PC-9 (cell line): ENCODE measurements around the gene SPATA2. TPM values are rescaled to one million over a fixed set of nuclear protein-coding genes. Genes with fewer than 3 reads are reported as not detected.

Source experiments
- BruUV-seq: library from RNA; stranded (reverse); fragments of 400-500 nt; replicated peaks from 2 replicates; lab custom pipeline; 2021; lab: Mats Ljungman, UMichigan
- CTCF ChIA-PET: fragments of 300-600 bp; sonication (Branson Sonifier 250); formaldehyde crosslinking; loops from one replicate; lab custom pipeline; 2022; ENCODE audit warnings: antibody characterized with exemption; lab: Charles Lee
- POLR2A ChIA-PET: fragments of 300-600 bp; sonication (Branson Sonifier 250); formaldehyde crosslinking; loops from one replicate; lab custom pipeline; 2022; ENCODE audit warnings: antibody characterized with exemption; ENCODE audit not compliant: unreplicated experiment; lab: Charles Lee
- DNase-seq, 2 experiments: peaks; one replicate each; pipeline versions ENCODE4 v3.0.0 to v3.0.0-alpha.2; 2015 to 2022; ENCODE audit warnings: mixed read lengths in 1 of 2
- H2AFZ ChIP-seq: fragments of 200-600 bp; sonication (generic); 2 replicates; pipeline ENCODE4 v1.8.1; 2017; ENCODE audit warnings: antibody characterized with exemption
- H3F3A ChIP-seq: fragments of 200-600 bp; sonication (generic); 2 replicates; pipeline ENCODE4 v1.8.1; 2017; ENCODE audit warnings: antibody characterized with exemption, mild to moderate bottlenecking, low read depth; ENCODE audit not compliant: insufficient read depth
- H3K27ac ChIP-seq: fragments of 200-600 bp; sonication (generic); 2 replicates; pipeline ENCODE4 v1.6.1; 2016; ENCODE audit warnings: mixed run types
- H3K27me3 ChIP-seq: fragments of 200-600 bp; sonication (generic); 2 replicates; pipeline ENCODE4 v1.6.1; 2016; ENCODE audit warnings: low read depth, mixed run types; ENCODE audit not compliant: insufficient read depth
- H3K36me3 ChIP-seq: fragments of 200-600 bp; sonication (generic); 2 replicates; pipeline ENCODE4 v1.6.1; 2016; ENCODE audit warnings: low read depth, mixed run types
- H3K4me1 ChIP-seq: fragments of 200-600 bp; sonication (generic); replicated peaks from 2 replicates; pipeline ENCODE4 v1.6.1; 2016; ENCODE audit warnings: mixed run types; ENCODE audit not compliant: insufficient read depth
- H3K4me2 ChIP-seq: fragments of 200-600 bp; sonication (generic); 2 replicates; pipeline ENCODE4 v1.6.1; 2017; ENCODE audit warnings: mixed run types
- H3K4me3 ChIP-seq: fragments of 200-600 bp; sonication (generic); 2 replicates; pipeline ENCODE4 v1.6.1; 2016; ENCODE audit warnings: mixed run types
- H3K79me2 ChIP-seq: fragments of 200-600 bp; sonication (generic); 2 replicates; pipeline ENCODE4 v1.6.1; 2017; ENCODE audit warnings: low read depth, mixed run types
- H3K9me2 ChIP-seq: fragments of 200-600 bp; sonication (generic); 2 replicates; pipeline ENCODE4 v1.8.1; 2017; ENCODE audit warnings: mild to moderate bottlenecking; ENCODE audit not compliant: insufficient read depth
- H3K9me3 ChIP-seq: fragments of 200-600 bp; sonication (generic); 2 replicates; pipeline ENCODE4 v1.8.1; 2016; ENCODE audit warnings: low read depth; ENCODE audit not compliant: insufficient read depth
- H4K20me1 ChIP-seq: fragments of 200-600 bp; sonication (generic); 2 replicates; pipeline ENCODE4 v1.8.1; 2017; ENCODE audit not compliant: insufficient read depth
- EZH2 ChIP-seq: fragments of 200-600 bp; sonication (generic); IDR thresholded peaks from 2 replicates; pipeline ENCODE4 v1.8.0; 2017; ENCODE audit warnings: antibody characterized with exemption, low read depth
- intact Hi-C: fragments of 100-400 bp; cut with micrococcal nuclease; formaldehyde crosslinking; loops from one replicate; pipeline ENCODE4 v1.10.0; 2022; ENCODE audit not compliant: unreplicated experiment
- total RNA-seq: library from RNA; stranded (reverse); gene quantifications from 2 replicates; pipeline ENCODE4 v1.2.3, GENCODE V29; 2021
- TF ChIP-seq, protein P1 (sequence below): fragments of 200-600 bp; sonication (generic); conservative IDR thresholded peaks from 2 replicates; pipeline ENCODE4 v1.6.1; 2017; ENCODE audit warnings: mixed run types, antibody characterized with exemption, mild to moderate bottlenecking, moderate library complexity

The SPATA2 gene
- total RNA-seq, 1 experiment from 2014 or later, result 10.9 TPM

DNA sequence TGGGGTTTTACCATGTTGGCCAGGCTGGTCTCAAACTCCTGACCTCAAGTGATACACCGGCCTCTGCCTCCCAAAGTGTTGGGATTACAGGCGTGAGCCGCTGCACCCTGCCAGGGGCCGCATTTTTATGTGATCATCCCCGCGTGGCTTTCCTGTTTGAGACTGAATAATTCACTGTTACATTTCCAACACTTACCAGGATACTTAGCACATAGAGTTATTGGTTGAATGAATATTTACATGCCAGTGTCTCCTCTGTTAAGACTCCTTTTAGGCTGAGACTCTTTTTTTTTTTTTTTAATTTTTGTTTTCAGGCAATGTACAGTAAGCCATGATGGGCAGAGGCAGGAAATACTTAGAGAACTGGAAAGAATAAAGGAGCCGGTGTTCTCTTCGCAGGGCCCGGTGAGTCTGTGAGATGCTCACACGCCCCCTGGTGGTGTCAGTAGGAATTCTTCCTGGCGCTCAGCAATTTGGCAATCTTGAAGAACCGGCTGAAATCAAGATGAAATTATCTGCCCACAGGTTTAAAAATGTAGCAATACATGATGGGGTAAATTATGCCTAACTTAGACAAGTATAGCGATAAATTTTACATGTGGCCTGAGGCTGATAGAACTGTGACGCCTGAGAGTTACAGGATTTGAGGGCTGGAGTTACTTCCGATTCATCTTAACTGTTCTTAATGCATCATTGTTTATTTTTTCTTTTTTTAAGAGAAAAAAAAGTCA is 13.2 kb upstream of the SPATA2 start:
- ChIA-PET POLR2A (no interaction called here), CTCF (interaction anchor here (0.7 kb wide), 2 partner anchors 13 to 56 kb away, joined by 3 read pairs; no protein-coding TSS in a partner anchor)
- H3K9me2 ChIP-seq, result no peaks in the 10 kb centered on the region
- H3K9me3 ChIP-seq, result no peaks in the 10 kb centered on the region
- H2AFZ ChIP-seq, result no peak overlapping the region
- no peaks in the 10 kb centered on the region for H3K36me3 ChIP-seq
- H3F3A ChIP-seq, result peaks cover 21% of the 10 kb centered on the region; the same call in 1 of the 2 replicates
- TF ChIP-seq, protein P1, sequence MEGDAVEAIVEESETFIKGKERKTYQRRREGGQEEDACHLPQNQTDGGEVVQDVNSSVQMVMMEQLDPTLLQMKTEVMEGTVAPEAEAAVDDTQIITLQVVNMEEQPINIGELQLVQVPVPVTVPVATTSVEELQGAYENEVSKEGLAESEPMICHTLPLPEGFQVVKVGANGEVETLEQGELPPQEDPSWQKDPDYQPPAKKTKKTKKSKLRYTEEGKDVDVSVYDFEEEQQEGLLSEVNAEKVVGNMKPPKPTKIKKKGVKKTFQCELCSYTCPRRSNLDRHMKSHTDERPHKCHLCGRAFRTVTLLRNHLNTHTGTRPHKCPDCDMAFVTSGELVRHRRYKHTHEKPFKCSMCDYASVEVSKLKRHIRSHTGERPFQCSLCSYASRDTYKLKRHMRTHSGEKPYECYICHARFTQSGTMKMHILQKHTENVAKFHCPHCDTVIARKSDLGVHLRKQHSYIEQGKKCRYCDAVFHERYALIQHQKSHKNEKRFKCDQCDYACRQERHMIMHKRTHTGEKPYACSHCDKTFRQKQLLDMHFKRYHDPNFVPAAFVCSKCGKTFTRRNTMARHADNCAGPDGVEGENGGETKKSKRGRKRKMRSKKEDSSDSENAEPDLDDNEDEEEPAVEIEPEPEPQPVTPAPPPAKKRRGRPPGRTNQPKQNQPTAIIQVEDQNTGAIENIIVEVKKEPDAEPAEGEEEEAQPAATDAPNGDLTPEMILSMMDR, result peak; percentile 98
- TF ChIP-seq EZH2, result no peak
- H3K27me3 ChIP-seq, result no peaks in the 10 kb centered on the region
- peak overlapping the region; percentile 54 for H3K4me2 ChIP-seq
- H3K4me1 ChIP-seq, result peaks cover 13% of the 10 kb centered on the region; the same call in 1 of the 2 replicates
- H4K20me1 ChIP-seq, result no peaks in the 10 kb centered on the region
- peak; percentile 86 to 89 for DNase-seq
- intact Hi-C loops, result loop anchor here (1.0 to 5.0 kb wide), 6 partner anchors 8 to 596 kb away; partner anchors contain the start of gene RNF114
- H3K79me2 ChIP-seq, result no peaks in the 10 kb centered on the region
- H3K4me3 ChIP-seq, result no peak overlapping the region
- H3K27ac ChIP-seq, result peak overlapping the region; percentile 53
- no TSS peak for BruUV-seq

DNA sequence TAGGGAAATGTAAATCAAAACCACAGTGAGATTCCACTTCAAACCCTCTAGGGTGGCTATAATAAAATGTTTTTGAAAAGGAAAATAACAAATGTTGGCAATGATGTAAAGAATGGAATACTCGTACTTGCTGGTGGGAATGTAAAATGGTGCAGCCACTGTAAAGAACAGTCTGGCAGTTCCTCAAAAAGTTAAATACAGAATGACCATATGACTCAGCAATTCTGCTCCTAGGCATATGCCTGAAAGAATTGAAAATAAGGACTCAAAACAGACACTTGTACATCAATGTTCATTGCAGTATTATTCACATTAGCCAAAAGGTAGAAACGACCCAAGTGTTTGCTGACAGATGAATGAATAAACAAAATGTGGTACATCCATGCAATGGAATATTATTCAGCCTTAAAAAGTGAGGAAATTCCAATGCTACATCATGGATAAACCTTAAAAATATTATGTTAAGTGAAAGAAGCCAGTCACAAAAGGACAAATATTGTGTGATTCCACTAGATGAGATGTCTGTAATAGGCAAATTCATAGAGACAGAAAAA is 10.6 kb upstream of the SPATA2 start:
- H3K27ac ChIP-seq, result no peak overlapping the region
- H3K4me2 ChIP-seq, result no peak overlapping the region
- ChIA-PET CTCF (no interaction called here), POLR2A (no interaction called here)
- H3K36me3 ChIP-seq, result no peaks in the 10 kb centered on the region
- peaks cover 28% of the 10 kb centered on the region; the same call in 1 of the 2 replicates for H3F3A ChIP-seq
- no TSS peak for BruUV-seq
- DNase-seq, result no peak
- H4K20me1 ChIP-seq, result no peaks in the 10 kb centered on the region
- H3K79me2 ChIP-seq, result no peaks in the 10 kb centered on the region
- peaks cover 13% of the 10 kb centered on the region; the same call in 1 of the 2 replicates for H3K4me1 ChIP-seq
- no peaks in the 10 kb centered on the region for H3K9me3 ChIP-seq
- H3K9me2 ChIP-seq, result no peaks in the 10 kb centered on the region
- intact Hi-C loops, result loop anchor here (5.0 kb wide), 2 partner anchors 384 to 594 kb away; no protein-coding TSS in a partner anchor
- no peak overlapping the region for H2AFZ ChIP-seq
- H3K4me3 ChIP-seq, result no peak overlapping the region
- no peaks in the 10 kb centered on the region for H3K27me3 ChIP-seq
- TF ChIP-seq, protein P1, result no peak
- TF ChIP-seq EZH2, result no peak

DNA sequence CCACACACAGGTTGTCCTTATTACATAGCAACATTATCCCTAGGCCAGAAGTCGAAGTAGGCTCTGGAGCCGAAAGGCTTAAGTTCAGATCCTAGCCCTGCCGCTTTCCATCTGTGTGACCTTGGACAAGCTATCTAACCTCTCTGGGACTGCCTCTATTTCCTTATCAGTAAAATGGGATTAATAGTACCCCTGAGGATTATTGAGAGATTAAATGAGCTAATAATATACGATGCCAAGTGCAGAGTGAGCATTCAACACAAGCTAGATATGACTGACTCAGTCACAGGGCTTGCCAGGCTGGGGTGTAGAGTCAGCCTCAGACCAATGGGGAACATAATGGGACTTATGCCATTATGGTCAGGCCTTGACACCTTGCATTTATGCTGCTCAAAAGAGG is 8.9 kb upstream of the SPATA2 start:
- no peak overlapping the region for H2AFZ ChIP-seq
- H3K4me2 ChIP-seq, result no peak overlapping the region
- H3K27ac ChIP-seq, result no peak overlapping the region
- no peak for TF ChIP-seq EZH2
- TF ChIP-seq, protein P1, result no peak
- H3K9me2 ChIP-seq, result no peaks in the 10 kb centered on the region
- H3K4me1 ChIP-seq, result peaks cover 10% of the 10 kb centered on the region; the same call in 1 of the 2 replicates
- H3K36me3 ChIP-seq, result no peaks in the 10 kb centered on the region
- H4K20me1 ChIP-seq, result no peaks in the 10 kb centered on the region
- intact Hi-C loops, result no loop called here
- ChIA-PET POLR2A (interaction anchor here (0.6 kb wide), 1 partner anchor 180 kb away, joined by 4 read pairs; no protein-coding TSS in a partner anchor), CTCF (no interaction called here)
- peaks cover 23% of the 10 kb centered on the region; the same call in 1 of the 2 replicates for H3F3A ChIP-seq
- no peaks in the 10 kb centered on the region for H3K27me3 ChIP-seq
- no TSS peak for BruUV-seq
- H3K9me3 ChIP-seq, result no peaks in the 10 kb centered on the region
- DNase-seq, result no peak
- H3K79me2 ChIP-seq, result no peaks in the 10 kb centered on the region
- H3K4me3 ChIP-seq, result no peak overlapping the region
